Measurements from ENCODE around the gene SPRR2E. TPM values are rescaled to one million over a fixed set of nuclear protein-coding genes. Genes with fewer than 3 reads are reported as not detected.
"Not testable (repeated sequence)": the region's sequence is repeated elsewhere in the genome, so short reads cannot be mapped to it uniquely, and the experiment has no call there.

Gene SPRR2E
- total RNA-seq, 2 experiments from 2014 or later = not detected

DNA sequence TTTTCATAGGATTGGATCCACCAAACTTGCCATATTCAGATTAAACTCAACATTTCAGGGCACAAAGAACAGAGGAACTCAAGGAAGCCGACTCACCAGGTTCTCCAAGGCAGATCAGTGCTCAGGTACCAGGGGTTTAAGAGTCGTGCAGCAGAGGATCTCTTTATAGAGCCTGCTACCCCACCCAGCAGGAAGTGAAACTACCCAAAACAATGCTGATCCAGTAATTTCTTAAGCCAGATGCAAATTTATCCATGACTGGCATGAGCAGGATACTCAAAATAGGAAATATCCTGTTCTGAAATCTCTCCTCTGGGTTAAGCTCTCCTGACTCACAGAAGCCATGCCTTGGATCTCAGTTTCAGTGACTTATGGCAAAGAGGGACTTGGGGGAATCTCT lies 37.0 kb downstream of the SPRR2E start, which contains the start of gene SPRR2A:
SPRR2A (minus strand) TSS at position 138 of the 400 bp plus-strand sequence. CDS start 777 bp downstream, outside the sequence.
- ATAC-seq = no peak
- ChIA-PET CTCF (no interaction called here), POLR2A (no interaction called here)

DNA sequence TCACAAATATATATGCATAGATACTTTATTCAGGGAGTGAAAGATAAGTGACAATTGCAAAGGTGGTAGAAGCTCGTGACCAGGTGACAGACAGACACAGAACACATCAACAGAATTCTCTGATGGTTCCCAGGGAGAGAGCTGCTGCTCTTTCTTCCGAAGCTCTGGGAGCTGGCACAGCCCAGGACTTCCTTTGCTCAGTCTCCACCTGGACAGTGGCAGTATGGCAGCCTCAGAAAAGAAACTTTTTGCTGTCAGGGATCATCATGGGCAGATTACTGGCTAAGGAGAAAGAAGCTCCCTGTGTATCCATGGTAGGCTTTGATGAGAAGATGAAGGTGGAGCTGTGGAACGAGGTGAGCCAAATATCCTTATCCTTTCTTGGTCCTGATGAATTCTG lies 38.2 kb downstream of the SPRR2E start:
- H3K4me3 Mint-ChIP-seq; ATAC-seq; POLR2A ChIA-PET; H3K9me3 Mint-ChIP-seq (ENCODE audit: insufficient read depth); H3K27ac Mint-ChIP-seq; DNase-seq; H3K27me3 Mint-ChIP-seq (ENCODE audit: low read depth); H3K4me1 Mint-ChIP-seq (ENCODE audit: low read depth); CTCF ChIA-PET; H3K36me3 Mint-ChIP-seq (ENCODE audit: low read depth): not testable (repeated sequence)

More for the DNA sequence above, 37.0 kb downstream of the SPRR2E start, which contains the start of gene SPRR2A:
- Mint-ChIP-seq H3K4me1 (ENCODE audit: low read depth) (no peaks in the 10 kb centered on the region), H3K4me3 (no peak within 1 kb of the TSS), H3K27me3 (ENCODE audit: low read depth) (peaks cover 7% of the 10 kb centered on the region), H3K27ac (no peak within 1 kb of the TSS), H3K9me3 (ENCODE audit: insufficient read depth) (no peaks in the 10 kb centered on the region), H3K36me3 (ENCODE audit: low read depth) (no peaks in the 10 kb centered on the region)
- DNase-seq = no peak

DNA sequence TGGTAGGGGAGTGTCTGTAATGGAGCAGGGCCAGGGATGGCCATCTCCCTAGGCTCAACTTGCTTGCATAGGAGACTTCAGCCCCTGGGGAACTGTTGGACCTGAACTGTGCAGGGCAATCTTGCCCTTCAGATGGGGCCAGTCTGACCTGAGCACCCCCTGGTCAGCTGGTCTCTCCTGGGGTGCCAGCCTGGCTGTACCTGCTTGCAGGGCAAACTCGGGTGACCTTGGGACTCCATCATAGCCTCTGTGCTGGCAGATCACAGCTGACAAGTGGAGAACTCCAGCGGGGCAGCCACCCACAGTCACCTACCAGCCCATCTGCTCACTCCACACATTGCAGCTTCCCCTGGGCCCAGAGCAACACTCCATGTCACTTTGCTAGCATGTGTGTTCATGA lies 45.1 kb downstream of the SPRR2E start:
- POLR2A ChIA-PET = interaction anchor here (0.6 kb wide), 1 partner anchor 75 kb away, joined by 3 read pairs; no protein-coding TSS in a partner anchor

More for the DNA sequence above, 45.1 kb downstream of the SPRR2E start:
- Mint-ChIP-seq H3K27ac (no peak overlapping the region), H3K27me3 (ENCODE audit: low read depth) (peaks cover 8% of the 10 kb centered on the region), H3K36me3 (ENCODE audit: low read depth) (no peaks in the 10 kb centered on the region), H3K9me3 (ENCODE audit: insufficient read depth) (no peaks in the 10 kb centered on the region), H3K4me3 (no peak overlapping the region), H3K4me1 (ENCODE audit: low read depth) (no peaks in the 10 kb centered on the region)
- ATAC-seq (no peak), DNase-seq (no peak)
- CTCF ChIA-PET = no interaction called here

Other genes starting within 250 kb of the SPRR2E start
- not detected for gene LCE7A, start 234.5 kb downstream of the SPRR2E start, total RNA-seq
- gene SMCP, start 216.2 kb downstream of the SPRR2E start, total RNA-seq = not detected
- not detected for gene IVL, start 186.0 kb downstream of the SPRR2E start, total RNA-seq
- gene SPRR5, start 147.3 kb downstream of the SPRR2E start, total RNA-seq = not detected
- gene SPRR4, start 123.9 kb downstream of the SPRR2E start, total RNA-seq = not detected
- gene SPRR1A, start 110.4 kb downstream of the SPRR2E start, total RNA-seq = not detected
- gene SPRR3, start 92.8 kb downstream of the SPRR2E start, total RNA-seq = not detected
- gene SPRR1B, start 63.3 kb downstream of the SPRR2E start, total RNA-seq = not detected
- not detected for gene SPRR2D, start 53.4 kb downstream of the SPRR2E start, total RNA-seq
- gene SPRR2A, start 37.0 kb downstream of the SPRR2E start, total RNA-seq = not detected
- not detected for gene SPRR2B, start 22.9 kb downstream of the SPRR2E start, total RNA-seq
- not detected for gene SPRR2F, start 19.0 kb upstream of the SPRR2E start, total RNA-seq
- gene SPRR2G, start 56.4 kb upstream of the SPRR2E start, total RNA-seq = not detected
- not detected for gene LELP1, start 108.9 kb upstream of the SPRR2E start, total RNA-seq
- not detected for gene PRR9, start 123.1 kb upstream of the SPRR2E start, total RNA-seq
- not detected for gene LORICRIN, start 165.2 kb upstream of the SPRR2E start, total RNA-seq
- not detected for gene PGLYRP3, start 218.4 kb upstream of the SPRR2E start, total RNA-seq

All from activated CD8-positive, alpha-beta T cell treated with anti-CD3 and anti-CD28 coated beads, Interleukin-2, amount 10 ng/mL, durations not matched to agents 7 days and 5 days (primary cell).